ENCODE data around the gene DCC.

- TF ChIP-seq EZH2 (IDR thresholded peaks at IDR 0.05; ENCODE audit: low read length, unreplicated experiment) (no peak), CTCF (conservative IDR thresholded peaks at IDR 0.05; ENCODE audit: low read depth, low read length) (no peak), EZH2phosphoT487 (IDR thresholded peaks at IDR 0.05; ENCODE audit: borderline replicate concordance, low read length) (no peak)
These were observed 149.7 kb downstream of the DCC start for GRCh38 chr18:52489396-52490306.

Data from PC-3 (cell line).